DND-41 (cell line): ENCODE measurements around the gene FGF7.

Experiments used
- EZH2 ChIP-seq: IDR thresholded peaks from 3 replicates; pipeline ENCODE4 v1.6.1; 2012; ENCODE audit warnings: borderline replicate concordance, low read depth, mild to moderate bottlenecking, moderate library complexity, low read length, inconsistent platforms; ENCODE audit not compliant: severe bottlenecking
- TF ChIP-seq, protein P1 (sequence below): IDR thresholded peaks from 2 replicates; pipeline ENCODE4 v1.5.1; 2012; ENCODE audit warnings: borderline replicate concordance, low read length, moderate library complexity, mild to moderate bottlenecking; ENCODE audit not compliant: poor library complexity, severe bottlenecking; ENCODE audit errors: extremely low read depth

DNA sequence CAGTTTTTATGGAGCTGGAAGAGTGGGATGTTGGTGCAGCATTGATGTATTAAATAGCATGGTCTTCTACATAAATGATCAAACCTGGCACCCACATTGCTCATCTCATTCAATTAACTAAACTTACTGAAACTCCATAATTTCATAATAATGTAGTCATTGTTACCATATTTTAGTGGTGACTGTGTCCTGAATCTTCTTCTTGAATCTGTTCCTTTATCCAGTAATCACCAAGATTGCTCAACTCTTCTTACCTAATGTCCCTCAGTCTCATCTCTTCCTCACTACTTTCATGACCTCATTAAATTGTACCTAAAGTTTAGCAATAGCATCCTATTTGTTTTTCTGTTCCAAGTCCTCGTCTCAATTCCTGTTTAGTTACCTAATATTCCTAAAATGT, 69.8 kb downstream of the FGF7 start:
- TF ChIP-seq, protein P1, sequence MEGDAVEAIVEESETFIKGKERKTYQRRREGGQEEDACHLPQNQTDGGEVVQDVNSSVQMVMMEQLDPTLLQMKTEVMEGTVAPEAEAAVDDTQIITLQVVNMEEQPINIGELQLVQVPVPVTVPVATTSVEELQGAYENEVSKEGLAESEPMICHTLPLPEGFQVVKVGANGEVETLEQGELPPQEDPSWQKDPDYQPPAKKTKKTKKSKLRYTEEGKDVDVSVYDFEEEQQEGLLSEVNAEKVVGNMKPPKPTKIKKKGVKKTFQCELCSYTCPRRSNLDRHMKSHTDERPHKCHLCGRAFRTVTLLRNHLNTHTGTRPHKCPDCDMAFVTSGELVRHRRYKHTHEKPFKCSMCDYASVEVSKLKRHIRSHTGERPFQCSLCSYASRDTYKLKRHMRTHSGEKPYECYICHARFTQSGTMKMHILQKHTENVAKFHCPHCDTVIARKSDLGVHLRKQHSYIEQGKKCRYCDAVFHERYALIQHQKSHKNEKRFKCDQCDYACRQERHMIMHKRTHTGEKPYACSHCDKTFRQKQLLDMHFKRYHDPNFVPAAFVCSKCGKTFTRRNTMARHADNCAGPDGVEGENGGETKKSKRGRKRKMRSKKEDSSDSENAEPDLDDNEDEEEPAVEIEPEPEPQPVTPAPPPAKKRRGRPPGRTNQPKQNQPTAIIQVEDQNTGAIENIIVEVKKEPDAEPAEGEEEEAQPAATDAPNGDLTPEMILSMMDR, result no peak
- TF ChIP-seq EZH2, result no peak
